SK-N-SH treated with all-trans-retinoic acid at 6 μM for 48 hours (cell line): ENCODE results near the gene TTC31.

Experiments
- ATAC-seq: fragments of 200-7000 bp; cut with Tn5 transposase; 3 replicates; pipeline ENCODE4 v1.9.1; 2020; ENCODE audit warnings: mild to moderate bottlenecking, moderate library complexity
- ARNTL ChIP-seq: fragments of 450-650 bp; formaldehyde crosslinking; IDR thresholded peaks from 2 replicates; pipeline ENCODE4 v1.5.0; 2020; ENCODE audit warnings: low read depth, mild to moderate bottlenecking, moderate library complexity, borderline replicate concordance
- BACH2 ChIP-seq: fragments of 250-450 bp; sonication (Bioruptor Pico); IDR thresholded peaks from 2 replicates; pipeline ENCODE4 v1.9.0; 2021; ENCODE audit warnings: mild to moderate bottlenecking, borderline replicate concordance
- CREB5 ChIP-seq: fragments of 250-450 bp; sonication (Bioruptor Pico); IDR thresholded peaks from 2 replicates; pipeline ENCODE4 v1.5.1; 2020; ENCODE audit warnings: low read depth, mild to moderate bottlenecking, moderate library complexity
- CSDC2 ChIP-seq: fragments of 250-450 bp; sonication (Bioruptor Pico); IDR thresholded peaks from 2 replicates; pipeline ENCODE4 v1.5.0; 2020; ENCODE audit warnings: mild to moderate bottlenecking, moderate library complexity
- CSRNP3 ChIP-seq: fragments of 250-450 bp; sonication (Bioruptor Pico); IDR thresholded peaks from 2 replicates; pipeline ENCODE4 v1.5.1; 2021; ENCODE audit warnings: mild to moderate bottlenecking, moderate library complexity
- ESRRG ChIP-seq: fragments of 250-450 bp; sonication (Bioruptor Pico); IDR thresholded peaks from 2 replicates; pipeline ENCODE4 v1.6.1; 2021; ENCODE audit warnings: mild to moderate bottlenecking
- GLIS3 ChIP-seq: fragments of 250-450 bp; sonication (Bioruptor Pico); IDR thresholded peaks from 2 replicates; pipeline ENCODE4 v1.5.0; 2020; ENCODE audit warnings: mild to moderate bottlenecking, moderate library complexity
- OSR1 ChIP-seq: fragments of 250-450 bp; sonication (Bioruptor Pico); IDR thresholded peaks from 2 replicates; pipeline ENCODE4 v1.8.0; 2022; ENCODE audit warnings: moderate library complexity, mild to moderate bottlenecking, inconsistent platforms
- PATZ1 ChIP-seq: fragments of 250-450 bp; sonication (Bioruptor Pico); IDR thresholded peaks from 2 replicates; pipeline ENCODE4 v1.8.0; 2020; ENCODE audit warnings: mild to moderate bottlenecking, moderate library complexity, borderline replicate concordance
- POU6F1 ChIP-seq: fragments of 250-450 bp; sonication (Bioruptor Pico); IDR thresholded peaks from 2 replicates; pipeline ENCODE4 v1.8.0; 2021; ENCODE audit warnings: low read depth, mild to moderate bottlenecking, moderate library complexity, borderline replicate concordance
- PPARA ChIP-seq: fragments of 250-450 bp; sonication (Bioruptor Pico); IDR thresholded peaks from 2 replicates; pipeline ENCODE4 v1.5.0; 2020; ENCODE audit warnings: mild to moderate bottlenecking, borderline replicate concordance
- RARB ChIP-seq: fragments of 250-450 bp; sonication (Bioruptor Pico); IDR thresholded peaks from 2 replicates; pipeline ENCODE4 v1.8.0; 2021; ENCODE audit warnings: mild to moderate bottlenecking, moderate library complexity
- SNAI2 ChIP-seq: fragments of 250-450 bp; sonication (Bioruptor Pico); IDR thresholded peaks from 2 replicates; pipeline ENCODE4 v1.5.0; 2020; ENCODE audit warnings: mild to moderate bottlenecking, moderate library complexity
- TOX ChIP-seq: fragments of 250-450 bp; sonication (Bioruptor Pico); IDR thresholded peaks from 2 replicates; pipeline ENCODE4 v1.8.0; 2021; ENCODE audit warnings: mild to moderate bottlenecking, moderate library complexity, borderline replicate concordance
- TSHZ2 ChIP-seq: fragments of 250-450 bp; sonication (Bioruptor Pico); IDR thresholded peaks from 2 replicates; pipeline ENCODE4 v1.5.0; 2020; ENCODE audit warnings: mild to moderate bottlenecking, moderate library complexity
- ZC3H10 ChIP-seq: fragments of 250-450 bp; sonication (Bioruptor Pico); IDR thresholded peaks from 2 replicates; pipeline ENCODE4 v1.5.1; 2021; ENCODE audit warnings: mild to moderate bottlenecking, moderate library complexity
- ZFP3 ChIP-seq: fragments of 250-450 bp; sonication (Bioruptor Pico); IDR thresholded peaks from 2 replicates; pipeline ENCODE4 v1.5.0; 2020; ENCODE audit warnings: mild to moderate bottlenecking, moderate library complexity
- ZFP30 ChIP-seq: fragments of 450-650 bp; formaldehyde crosslinking; IDR thresholded peaks from 2 replicates; pipeline ENCODE4 v1.5.0; 2022; ENCODE audit warnings: mild to moderate bottlenecking, moderate library complexity
- ZNF565 ChIP-seq: fragments of 450-650 bp; formaldehyde crosslinking; conservative IDR thresholded peaks from 2 replicates; pipeline ENCODE4 v1.5.0; 2020; ENCODE audit warnings: low read depth, mild to moderate bottlenecking, moderate library complexity
- ZNF70 ChIP-seq: fragments of 450-650 bp; formaldehyde crosslinking; IDR thresholded peaks from 2 replicates; pipeline ENCODE4 v1.5.0; 2020; ENCODE audit warnings: mild to moderate bottlenecking, moderate library complexity
- ZNF8 ChIP-seq: fragments of 450-650 bp; formaldehyde crosslinking; IDR thresholded peaks from 2 replicates; pipeline ENCODE4 v1.5.0; 2020; ENCODE audit warnings: mild to moderate bottlenecking, moderate library complexity

TTC31 gene

GRCh38 chr2:74482801-74483674 is at the start of gene TTC31, which contains the start of gene CCDC142:
TTC31 (plus strand) TSS chr2:74483081; CDS start chr2:74483096, 15 bp downstream.
CCDC142 (minus strand) TSS chr2:74482998; CDS start chr2:74482837, 161 bp downstream.
- TF ChIP-seq ZFP30 = no peak
- TF ChIP-seq ZNF565 (CRISPR knock-in tag) = no peak
- TF ChIP-seq ZNF70 (CRISPR knock-in tag) = peak; percentile 83; the same call in 1 of the 2 replicates
- TF ChIP-seq SNAI2 (CRISPR knock-in tag) = no peak
- TF ChIP-seq ZFP3 = 0 out of 2 replicates have a peak, but pooled peaks have one; percentile 9
- 0 out of 2 replicates have a peak, but pooled peaks have one; percentile 29 for TF ChIP-seq TSHZ2
- ATAC-seq = peak; percentile 93

- no peak for ATAC-seq
- no peak for TF ChIP-seq PATZ1 (CRISPR knock-in tag)
- TF ChIP-seq ZNF565 (CRISPR knock-in tag) = no peak
- TF ChIP-seq SNAI2 (CRISPR knock-in tag) = no peak
- no peak for TF ChIP-seq CSDC2
- no peak for TF ChIP-seq PPARA (CRISPR knock-in tag)
- TF ChIP-seq TOX (CRISPR knock-in tag) = no peak
- TF ChIP-seq GLIS3 (CRISPR knock-in tag) = no peak
- no peak for TF ChIP-seq ZC3H10 (CRISPR knock-in tag)
- TF ChIP-seq, all 23 proteins: peak for 0
Observed at GRCh38 chr2:74436111-74436805, 46.6 kb upstream of the TTC31 start.

- no peak for ATAC-seq
- no peak for TF ChIP-seq BACH2
- TF ChIP-seq CREB5 (CRISPR knock-in tag) = no peak
- TF ChIP-seq CSRNP3 (CRISPR knock-in tag) = no peak
- TF ChIP-seq ZNF565 (CRISPR knock-in tag) = no peak
- TF ChIP-seq ARNTL (CRISPR knock-in tag) = no peak
- TF ChIP-seq OSR1 (CRISPR knock-in tag) = no peak
- TF ChIP-seq ZNF8 = no peak
- no peak for TF ChIP-seq TOX (CRISPR knock-in tag)
- no peak for TF ChIP-seq TSHZ2
- no peak for TF ChIP-seq ZC3H10 (CRISPR knock-in tag)
- no peak for TF ChIP-seq RARB
- TF ChIP-seq ESRRG (CRISPR knock-in tag) = no peak
- TF ChIP-seq ZNF70 (CRISPR knock-in tag) = no peak
- TF ChIP-seq GLIS3 (CRISPR knock-in tag) = no peak
- TF ChIP-seq POU6F1 (CRISPR knock-in tag) = no peak
- no peak for TF ChIP-seq ZFP3
- TF ChIP-seq ZFP30 = no peak
- TF ChIP-seq PPARA (CRISPR knock-in tag) = no peak
Observed at GRCh38 chr2:74436848-74437695, 45.8 kb upstream of the TTC31 start.
